Erythroblast (primary cell): ENCODE measurements around the gene TCF12.

Experiments
- DNase-seq, 2 experiments: peaks; one replicate each; lab custom pipeline; 2025; lab: John Stamatoyannopoulos, UW
- GATA1 ChIP-seq: IDR thresholded peaks from 2 replicates; pipeline ENCODE4 v1.6.1; 2011; ENCODE audit warnings: low read depth, mild to moderate bottlenecking, control low read depth, low read length, moderate library complexity
- POLR2A ChIP-seq: IDR thresholded peaks from 2 replicates; pipeline ENCODE4 v1.6.1; 2011; ENCODE audit warnings: mild to moderate bottlenecking, low read length

Gene TCF12

DNA sequence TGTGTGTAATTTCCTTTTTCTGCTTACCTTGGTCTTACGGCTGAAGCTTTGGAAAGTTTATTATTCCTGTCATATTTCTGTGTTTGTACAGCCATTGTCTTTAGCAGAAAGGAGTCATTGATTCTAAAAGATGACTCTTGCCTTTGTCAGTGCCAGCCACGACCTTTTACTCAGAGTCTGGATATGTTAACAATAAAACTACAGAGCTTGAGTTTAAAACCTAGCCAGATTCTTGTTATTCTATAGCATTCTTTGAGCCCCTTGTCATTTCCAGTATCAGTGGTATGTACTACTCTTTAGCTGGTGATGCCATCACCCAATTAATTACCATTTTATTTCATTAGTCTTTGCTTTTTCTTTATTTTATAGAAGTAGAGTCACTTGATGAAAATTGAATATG lies 142.4 kb downstream of the TCF12 start:
- DNase-seq = no peak
- TF ChIP-seq POLR2A (no peak), GATA1 (no peak)

DNA sequence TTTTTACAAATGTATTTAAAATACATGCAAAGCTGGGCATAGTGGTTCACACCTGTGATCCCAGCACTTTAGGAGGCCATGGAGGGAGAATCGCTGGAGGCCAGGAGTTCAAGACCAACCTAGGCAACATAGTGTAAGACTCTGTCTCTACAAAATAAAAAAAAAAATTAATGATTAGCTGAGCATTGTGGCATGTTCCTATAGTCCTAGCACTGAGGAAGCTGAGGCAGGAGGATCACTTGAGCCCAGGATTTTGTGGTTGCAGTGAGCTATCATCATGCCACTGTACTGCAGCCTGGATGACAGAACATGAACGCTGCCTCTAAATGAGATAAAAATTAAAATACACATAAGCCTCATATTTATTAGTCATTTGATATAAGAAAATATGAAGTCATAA lies 142.8 kb downstream of the TCF12 start:
- DNase-seq = no peak
- TF ChIP-seq GATA1 (no peak), POLR2A (no peak)

DNA sequence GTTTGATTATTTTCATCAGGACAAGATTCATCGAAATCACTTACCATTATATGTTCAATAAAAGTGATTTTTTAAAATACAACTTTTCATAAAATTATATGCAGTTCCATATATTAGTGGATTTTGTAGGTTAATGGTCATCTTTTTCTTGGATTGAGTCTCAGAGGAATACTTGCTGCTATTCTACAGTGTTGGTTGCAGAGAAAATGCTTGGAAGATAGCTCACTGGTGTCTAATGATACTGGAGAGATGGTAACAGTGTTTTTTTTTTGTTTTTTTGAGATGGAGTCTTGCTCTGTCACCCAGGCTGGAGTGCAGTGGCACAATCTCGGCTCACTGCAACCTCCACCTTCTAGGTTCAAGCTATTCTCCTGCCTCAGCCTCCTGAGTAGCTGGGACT lies 143.3 kb downstream of the TCF12 start:
- no peak for DNase-seq
- no peak for TF ChIP-seq POLR2A
- TF ChIP-seq GATA1 = no peak

DNA sequence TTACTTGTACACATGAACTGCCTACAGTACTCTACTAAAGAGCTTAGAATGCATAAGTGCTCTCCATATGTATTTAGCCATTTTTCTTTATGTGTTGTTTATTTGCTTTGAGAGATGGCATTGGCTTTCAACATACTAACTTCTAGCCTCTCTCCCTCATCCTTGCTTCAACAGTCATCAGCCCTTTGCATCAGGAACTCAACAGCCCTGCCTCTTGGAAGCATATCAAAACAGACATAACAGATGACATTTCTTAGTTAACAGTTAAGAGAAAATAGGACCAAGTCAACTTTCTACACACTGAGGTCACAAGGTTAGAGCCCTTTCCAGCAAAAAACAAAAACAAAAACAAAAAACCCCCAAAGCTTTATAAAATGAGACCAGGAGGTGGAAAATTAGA lies 145.6 kb downstream of the TCF12 start:
- TF ChIP-seq GATA1 (no peak), POLR2A (no peak)
- no peak for DNase-seq

DNA sequence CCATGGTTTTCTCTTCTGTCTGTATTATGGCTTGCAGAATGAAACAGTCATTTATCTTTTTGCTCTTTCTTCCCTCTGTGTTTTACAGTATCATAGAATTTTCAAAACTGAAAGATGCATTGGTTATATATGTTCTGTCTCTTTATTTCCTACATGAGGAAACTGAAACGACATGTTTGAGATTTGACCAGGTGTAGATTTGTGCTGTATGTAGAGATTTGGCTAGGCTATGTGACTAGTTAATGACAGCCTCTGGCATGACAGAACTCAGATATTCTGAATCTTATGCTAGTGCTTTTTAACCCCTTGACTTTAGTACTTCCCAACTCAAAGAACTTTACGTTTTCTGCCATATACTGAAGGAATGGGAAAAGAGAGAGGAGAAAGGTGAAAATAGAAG lies 151.0 kb downstream of the TCF12 start:
- no peak for DNase-seq
- TF ChIP-seq GATA1 (no peak), POLR2A (no peak)

DNA sequence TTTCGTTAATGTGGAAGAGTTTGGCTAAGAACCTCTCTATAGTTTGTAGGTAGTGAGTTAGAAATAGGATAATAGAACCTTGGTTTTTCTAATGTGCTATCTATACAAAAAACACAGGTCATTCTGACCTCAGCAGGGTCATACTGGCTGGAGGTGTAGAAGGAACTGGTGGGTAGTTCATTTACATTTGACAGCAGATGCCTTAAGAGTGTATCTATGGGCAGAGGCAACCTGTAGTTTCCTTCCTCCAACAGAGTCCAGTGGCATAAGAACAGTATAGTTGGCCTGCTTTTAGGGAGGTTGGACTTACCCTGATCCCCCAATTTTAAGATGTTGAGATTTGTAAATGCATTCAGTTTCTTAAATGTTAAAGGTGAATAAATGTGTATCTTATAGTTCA lies 152.2 kb downstream of the TCF12 start:
- no peak for DNase-seq

DNA sequence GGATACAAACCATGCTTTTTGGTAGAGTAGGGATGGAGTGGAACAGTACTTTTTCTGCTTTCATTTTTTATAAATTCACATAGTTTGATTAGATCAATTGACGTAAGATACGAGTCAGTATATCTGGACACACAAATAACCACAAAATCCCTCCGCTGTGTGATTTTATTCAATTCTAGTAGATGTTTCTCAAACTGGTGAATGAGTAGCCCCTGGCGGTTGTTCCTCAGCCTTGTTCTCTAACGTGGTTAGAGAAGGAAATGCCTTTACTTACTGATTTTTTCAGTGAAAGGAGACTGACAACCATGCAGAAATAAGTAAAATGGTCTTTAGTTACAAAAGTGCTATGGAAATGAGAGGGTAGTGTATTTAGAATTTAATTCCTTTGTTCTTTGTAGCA lies 161.0 kb downstream of the TCF12 start:
- peak; percentile 24 to 47 for DNase-seq
- no peak for TF ChIP-seq GATA1
- no peak for TF ChIP-seq POLR2A

More for the DNA sequence above, 152.2 kb downstream of the TCF12 start:
- TF ChIP-seq POLR2A = no peak
- no peak for TF ChIP-seq GATA1

DNA sequence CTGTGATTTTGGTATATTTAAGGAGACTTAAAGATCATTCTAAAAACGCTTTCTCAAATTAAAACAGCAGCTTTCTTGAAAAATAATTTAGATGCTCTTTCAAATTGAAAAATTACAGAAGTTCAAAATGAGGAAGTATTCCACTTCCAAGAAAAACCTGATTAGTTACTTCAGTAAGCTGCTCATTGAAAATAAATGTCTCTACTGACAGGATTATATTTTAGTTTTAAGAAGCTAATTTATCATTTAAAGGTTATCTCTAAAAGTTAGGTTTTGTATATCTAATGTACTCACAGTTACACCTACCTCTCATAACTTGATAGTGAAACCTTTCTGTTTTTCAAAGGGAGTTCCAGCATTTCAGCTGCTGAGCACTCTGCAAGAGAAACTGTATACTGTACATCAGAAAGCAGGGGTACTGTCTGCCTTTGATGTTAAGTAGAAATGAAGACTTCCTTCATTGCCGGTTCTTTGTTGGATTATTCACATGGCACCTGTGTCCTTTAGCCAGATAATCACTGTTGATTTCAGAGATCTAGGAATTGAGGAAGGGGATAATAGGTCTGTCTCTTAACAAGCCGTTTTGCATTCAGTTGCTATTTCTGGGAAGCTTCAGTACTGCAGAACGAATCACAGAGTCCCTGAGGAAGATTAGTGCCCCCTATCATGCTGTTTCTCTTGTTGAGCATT lies 161.6 kb downstream of the TCF12 start:
- peak in 1 of 2 experiments; percentile 7 for DNase-seq
- TF ChIP-seq GATA1 = no peak
- no peak for TF ChIP-seq POLR2A

DNA sequence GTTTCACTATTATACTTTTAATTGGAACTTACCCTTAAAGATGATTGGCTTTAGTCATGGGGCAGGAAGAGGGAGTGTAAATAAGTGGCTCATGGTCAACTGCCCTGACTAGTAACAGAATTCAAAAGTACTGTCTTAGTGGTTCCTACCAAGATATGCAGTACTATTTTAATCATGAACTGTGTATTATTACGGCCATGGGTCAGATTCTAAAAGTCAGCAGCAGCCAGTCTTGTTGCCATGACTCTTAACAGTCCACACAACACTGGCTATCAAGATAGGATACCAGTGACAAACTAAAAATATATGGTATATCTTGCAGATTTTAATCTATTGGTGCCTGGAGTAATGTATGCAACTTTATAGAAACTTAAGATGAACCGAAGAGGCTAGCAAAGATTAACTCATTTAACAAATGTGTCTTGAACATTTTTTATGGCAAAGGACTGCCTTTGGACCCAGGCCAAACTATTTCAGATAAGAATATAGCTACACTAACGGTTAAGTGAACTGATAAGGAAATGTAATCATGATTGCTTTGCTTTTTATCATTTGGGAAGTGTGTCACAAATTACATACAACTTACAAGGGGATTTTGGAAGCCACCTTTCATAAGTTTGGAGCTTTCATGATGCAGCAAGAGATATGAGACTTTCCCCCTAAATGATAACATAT lies 163.7 kb downstream of the TCF12 start:
- DNase-seq = peak; percentile 57 to 77
- TF ChIP-seq GATA1 = no peak
- no peak for TF ChIP-seq POLR2A

DNA sequence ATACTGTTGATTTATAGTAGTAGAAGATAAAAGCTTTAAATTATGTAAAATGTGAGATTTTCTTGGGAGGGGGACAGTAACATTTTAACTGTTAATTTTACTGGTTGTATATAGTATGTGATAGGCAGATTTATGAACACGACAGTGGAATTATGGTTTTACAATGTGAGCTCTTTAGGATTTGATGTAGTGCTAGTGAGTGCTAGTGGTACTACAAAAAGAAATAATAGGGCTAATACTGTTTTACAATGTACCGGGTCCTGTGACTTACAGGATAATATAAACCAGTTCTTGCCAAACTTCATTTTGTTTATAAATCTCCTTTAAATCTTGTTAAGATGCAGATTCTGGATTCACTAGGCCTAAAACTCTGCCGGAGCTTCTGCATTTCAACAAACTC lies 165.7 kb downstream of the TCF12 start:
- no peak for TF ChIP-seq GATA1
- TF ChIP-seq POLR2A = no peak

DNA sequence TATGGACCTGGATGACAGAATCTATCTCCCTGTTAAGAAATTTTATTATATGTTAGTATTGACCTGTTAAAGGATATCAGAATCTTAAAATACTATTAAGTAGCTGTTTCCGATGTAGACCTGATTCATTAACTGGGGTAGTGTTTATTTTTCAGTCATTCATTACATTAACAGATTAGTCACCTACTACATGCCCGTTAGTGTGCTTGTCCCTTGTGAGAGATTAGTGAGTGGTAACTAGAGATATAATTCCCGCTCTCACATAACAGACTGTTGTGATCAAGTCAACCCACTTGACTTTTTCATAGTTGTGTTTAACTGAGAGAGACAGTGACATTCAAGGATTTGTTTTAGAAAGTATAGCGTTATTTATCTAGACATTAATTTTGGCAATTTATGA lies 166.8 kb downstream of the TCF12 start:
- peak; percentile 47 to 73 for DNase-seq
- TF ChIP-seq GATA1 (no peak), POLR2A (no peak)

More for the DNA sequence above, 165.7 kb downstream of the TCF12 start:
- DNase-seq = peak in 1 of 2 experiments; percentile 5

DNA sequence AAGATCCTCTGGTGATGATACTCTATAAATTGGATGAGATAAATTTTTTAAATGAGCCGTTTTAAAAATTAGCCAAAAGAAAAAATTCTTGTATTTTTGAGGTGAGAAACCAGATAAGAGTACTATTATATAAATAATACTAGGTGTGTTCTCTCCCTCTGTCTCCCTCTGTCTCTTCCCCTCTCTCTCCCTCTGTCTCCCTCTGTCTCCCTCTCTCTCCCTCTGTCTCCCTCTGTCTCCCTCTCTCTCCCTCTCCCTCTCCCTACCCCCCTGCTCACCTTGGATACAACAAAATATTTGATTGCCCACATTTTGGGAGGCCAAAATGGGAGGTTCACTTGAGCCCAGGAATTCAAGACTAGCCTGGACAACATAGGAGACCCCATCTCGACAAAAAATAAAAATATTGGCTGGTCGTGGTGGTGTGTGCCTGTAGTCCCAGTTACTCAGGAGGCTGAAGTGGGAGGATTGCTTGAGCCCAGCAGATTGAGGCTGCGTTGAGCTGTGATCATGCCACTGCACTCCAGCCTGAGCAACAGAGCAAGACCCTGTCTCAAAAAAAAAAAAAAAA lies 168.5 kb downstream of the TCF12 start:
- no peak for TF ChIP-seq POLR2A
- no peak for DNase-seq

DNA sequence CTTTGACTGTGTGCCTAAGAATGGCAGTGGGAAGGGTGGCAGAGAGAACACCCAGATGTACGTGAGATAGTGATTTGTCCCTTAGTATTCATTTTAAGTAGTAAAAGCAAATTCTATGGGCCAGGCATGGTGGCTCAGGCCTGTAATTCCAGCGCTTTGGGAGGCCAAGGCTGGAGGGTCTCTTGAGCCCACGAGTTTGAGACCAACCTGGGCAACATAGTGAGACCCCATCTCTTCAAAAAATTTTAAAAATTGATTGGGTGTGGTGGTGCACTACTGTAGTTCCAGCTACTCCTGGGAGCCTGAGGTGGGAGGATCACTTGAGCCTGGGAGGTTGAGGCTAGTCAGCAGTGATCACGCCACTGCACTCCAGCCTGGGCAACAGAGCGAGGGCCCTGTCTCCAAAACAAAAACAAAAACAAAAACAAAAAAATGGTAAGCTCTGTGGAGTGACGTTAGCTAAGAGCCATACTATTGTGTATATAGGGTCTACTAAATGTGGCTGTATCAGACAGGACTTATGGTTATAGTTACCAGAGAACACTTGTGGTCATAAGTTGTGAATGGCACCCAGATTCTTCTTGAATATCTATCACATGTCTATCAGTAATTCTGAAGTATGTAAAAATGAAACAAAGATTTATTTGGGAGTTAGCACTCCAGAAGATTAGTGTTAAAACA lies 171.5 kb downstream of the TCF12 start:
- TF ChIP-seq POLR2A (no peak), GATA1 (no peak)
- no peak for DNase-seq

DNA sequence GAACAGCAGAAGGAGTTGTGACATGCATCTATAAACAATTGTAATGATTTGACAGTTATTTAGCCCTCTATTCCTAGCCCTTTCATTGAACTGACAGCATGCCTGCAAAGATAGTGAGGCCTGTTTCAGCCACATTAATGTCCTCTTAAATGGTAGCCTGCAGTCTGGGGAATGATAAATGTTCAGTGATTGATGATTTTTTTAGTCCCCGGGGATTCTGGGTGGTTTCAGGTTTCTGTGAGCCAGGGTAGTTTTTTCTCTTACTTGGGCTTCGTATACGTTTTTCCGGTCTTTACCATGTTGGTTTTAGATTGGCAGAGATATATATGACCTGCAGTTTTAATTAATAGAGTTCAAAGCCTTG lies 172.0 kb downstream of the TCF12 start:
- TF ChIP-seq GATA1 (no peak), POLR2A (no peak)
- no peak for DNase-seq
